COLO668 (cell line): ENCODE results near the gene IFT80.

Source experiments
- DNase-seq: peaks from one replicate; lab custom pipeline; 2025; ENCODE audit not compliant: unreplicated experiment; lab: John Stamatoyannopoulos, UW

Gene IFT80

DNA sequence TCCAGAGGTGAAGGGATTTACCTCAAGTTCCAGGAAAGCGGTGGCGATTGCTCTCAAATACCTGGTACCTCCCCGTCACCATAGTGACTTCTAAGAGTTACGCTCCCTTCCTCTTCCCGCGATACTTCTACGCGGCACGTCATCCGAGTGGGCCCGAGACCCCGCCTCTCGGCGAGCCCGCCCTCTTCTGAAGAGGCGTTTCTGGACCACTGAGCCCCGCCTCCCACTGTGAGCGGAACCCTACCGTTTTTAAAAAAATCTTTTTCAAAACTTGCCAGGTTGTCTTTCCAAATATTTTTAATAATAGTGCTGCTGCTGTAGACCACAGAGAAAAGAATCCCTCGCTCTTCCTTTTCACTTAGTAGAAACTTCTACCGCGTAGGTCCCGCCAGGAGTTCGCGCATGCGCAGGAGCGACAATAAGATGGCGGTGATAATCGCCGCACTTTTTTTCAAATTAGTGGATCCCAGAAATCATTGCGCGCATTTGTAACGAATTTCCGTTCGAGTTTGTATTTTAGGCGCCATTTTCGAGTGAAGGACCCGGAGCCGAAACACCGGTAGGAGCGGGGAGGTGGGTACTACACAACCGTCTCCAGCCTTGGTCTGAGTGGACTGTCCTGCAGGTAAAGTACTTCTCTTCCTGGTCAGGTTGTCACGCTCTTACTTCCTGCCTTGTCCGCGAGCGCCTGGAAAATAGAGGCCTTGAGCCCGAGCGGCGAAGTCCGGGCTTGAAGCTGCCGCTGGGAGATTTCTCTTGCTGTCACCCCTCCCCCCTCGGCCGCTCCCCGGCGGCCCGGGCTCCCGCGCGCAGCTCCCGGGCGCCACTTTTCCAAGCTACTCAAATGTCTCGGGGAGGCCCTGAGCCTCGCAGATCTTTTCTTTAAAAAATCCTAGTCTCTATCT lies at the start of gene IFT80, which contains the start of gene SMC4:
TSS of gene IFT80 (minus strand) at position 101 of the 905 bp plus-strand sequence. CDS start 14,625 bp downstream, outside the sequence.
TSS of gene SMC4 (plus strand) at position 526 of the 905 bp plus-strand sequence. CDS start 1,177 bp downstream, outside the sequence.
- peak; percentile 89 for DNase-seq

DNA sequence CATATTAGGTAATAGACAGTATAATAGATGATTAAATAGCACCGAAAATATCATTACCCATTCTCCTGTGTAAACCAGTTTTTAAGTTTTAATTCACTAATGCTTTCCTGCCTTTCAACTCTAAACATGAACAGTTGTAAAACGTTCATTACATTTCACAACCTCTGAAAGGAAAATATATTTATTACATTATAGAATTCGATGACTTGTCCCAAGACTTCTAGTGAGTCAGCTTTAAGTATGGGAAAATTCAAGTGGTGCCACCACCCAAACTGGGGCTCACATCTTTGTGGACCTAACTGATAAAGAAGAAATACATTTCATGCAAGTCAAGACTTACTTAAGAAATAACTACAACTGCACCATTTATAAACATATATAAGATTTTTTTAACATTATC lies 48.5 kb upstream of the IFT80 start:
- no peak for DNase-seq

DNA sequence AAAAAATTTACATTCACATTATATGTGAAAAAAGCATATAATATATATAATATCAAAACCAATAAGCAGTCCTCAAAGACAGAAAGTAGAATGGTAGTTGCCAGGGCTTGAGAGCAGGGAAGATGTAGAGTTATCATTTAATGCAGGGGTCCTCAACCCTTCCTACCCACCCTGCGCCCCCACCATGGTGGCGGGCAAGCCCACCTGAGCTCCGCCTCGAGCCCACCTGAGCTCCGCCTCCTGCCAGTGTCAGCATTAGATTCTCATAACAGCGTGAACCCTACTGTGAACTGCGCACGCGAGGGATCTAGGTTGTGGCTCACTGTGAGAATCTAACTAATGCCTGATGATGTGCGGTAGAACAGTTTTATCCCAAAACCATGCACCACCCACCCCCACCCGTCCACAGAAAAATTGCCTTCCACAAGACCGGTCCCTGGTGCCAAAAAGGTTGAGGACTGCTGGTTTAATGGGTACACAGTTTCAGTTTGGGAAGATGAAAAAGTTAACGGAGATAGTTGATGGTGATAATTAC lies 47.6 kb upstream of the IFT80 start:
- no peak for DNase-seq

DNA sequence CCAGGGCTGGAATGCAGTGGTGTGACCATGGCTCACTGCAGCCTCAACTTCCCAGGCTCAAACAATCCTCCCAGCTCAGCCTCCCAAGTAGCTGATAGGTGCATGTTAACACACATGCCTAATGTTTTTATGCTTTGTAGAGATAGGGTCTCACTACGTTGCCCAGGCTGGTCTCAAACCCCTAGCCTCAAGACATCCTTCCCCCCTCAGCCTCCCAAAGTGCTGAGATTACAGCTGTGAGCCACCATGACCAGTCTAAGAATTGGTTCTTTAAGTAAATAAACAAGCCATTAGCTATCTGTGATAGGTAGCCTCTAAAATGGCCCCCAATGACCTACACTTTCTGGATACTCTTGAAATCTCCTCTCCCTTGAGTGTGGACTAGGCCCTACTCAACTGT lies 46.8 kb upstream of the IFT80 start:
- no peak for DNase-seq

DNA sequence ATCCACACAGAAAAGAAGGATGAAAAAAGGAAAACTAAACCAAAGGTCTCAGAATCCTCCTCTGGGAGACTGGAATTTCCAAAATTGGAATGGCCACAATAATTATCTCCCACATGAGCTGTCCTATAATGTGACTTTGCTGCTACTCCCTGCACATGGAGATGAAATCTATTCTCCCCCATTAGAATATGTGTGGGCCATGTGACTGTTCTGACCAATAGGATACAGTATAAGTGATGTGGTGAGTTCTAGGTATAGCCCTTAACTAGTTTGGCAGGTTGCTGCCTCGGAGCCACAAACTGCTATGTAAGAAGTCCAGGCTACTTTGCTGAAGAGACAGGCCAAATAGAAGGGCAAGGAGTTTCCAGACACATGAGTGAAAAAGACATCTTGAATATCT lies 45.4 kb upstream of the IFT80 start:
- DNase-seq: no peak

DNA sequence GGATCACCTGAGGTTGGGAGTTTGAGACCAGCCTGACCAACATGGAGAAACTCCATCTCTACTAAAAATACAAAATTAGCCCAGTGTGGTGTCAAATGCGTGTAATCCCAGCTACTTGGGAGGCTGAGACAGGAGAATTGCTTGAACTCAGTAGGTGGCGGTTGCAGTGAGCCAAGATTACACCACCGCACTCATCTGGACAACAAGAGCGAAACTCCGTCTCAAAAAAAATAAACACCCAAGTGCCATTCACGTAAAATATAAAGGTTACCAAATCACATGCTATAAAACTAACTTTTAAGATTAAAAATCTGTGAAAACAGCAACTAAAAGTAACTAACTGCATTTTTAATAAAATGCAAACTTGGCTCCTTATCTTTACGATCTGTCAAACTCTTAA lies 41.7 kb upstream of the IFT80 start:
- DNase-seq: no peak

DNA sequence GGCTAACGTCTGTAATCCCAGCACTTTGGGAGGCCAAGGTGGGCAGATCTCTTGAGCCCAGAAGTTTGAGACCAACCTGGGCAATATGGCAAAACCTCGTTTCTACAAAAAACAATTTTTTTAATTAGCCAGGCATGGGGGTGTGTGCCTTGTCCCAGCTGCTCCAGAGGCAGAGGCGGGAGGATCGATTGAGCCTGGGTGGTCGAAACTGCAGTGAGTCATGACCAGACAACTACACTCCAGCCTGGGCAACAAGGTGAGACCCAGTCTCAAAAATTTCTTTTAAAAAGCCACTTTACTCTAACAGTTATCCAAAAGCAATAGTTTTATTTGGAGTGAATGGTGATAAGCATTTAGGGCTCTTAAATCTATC lies 38.0 kb upstream of the IFT80 start:
- DNase-seq: no peak

DNA sequence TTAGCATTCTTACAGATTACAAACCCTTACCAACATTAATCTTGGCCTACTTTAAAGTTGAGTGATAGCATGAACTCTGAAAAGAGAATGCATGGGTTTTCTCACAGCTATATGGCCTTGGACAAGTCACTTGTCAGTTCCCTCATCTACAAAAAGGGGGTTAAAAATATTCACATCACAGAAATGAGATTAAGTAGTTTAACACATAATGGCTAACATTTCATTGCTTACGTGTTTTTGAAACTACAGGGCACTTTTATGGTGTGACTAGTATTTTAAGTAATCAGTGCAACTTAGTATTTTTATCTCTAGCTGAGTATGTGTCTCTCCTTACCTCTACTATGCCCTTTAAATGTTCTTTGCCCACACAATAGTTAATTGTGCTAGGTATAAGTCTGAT lies 36.7 kb upstream of the IFT80 start:
- DNase-seq: no peak

DNA sequence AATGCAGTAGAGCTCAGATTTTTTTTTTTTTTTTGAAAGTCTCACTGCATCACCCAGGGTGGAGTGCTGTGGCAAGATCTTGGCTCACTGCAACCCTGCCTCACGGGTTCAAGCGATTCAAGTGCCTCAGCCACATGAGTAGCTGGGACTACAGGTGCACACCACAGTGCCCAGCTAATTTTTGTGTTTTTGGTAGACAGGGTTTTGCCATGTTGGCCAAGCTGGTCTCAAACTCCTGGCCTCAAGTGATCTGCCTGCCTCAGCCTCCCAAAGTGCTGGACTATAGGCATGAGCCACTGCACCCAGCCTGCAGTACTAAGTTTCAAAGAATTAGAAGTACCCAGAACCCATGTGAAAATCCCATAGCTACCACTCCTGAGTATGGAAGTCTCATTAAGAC lies 36.1 kb upstream of the IFT80 start:
- no peak for DNase-seq

DNA sequence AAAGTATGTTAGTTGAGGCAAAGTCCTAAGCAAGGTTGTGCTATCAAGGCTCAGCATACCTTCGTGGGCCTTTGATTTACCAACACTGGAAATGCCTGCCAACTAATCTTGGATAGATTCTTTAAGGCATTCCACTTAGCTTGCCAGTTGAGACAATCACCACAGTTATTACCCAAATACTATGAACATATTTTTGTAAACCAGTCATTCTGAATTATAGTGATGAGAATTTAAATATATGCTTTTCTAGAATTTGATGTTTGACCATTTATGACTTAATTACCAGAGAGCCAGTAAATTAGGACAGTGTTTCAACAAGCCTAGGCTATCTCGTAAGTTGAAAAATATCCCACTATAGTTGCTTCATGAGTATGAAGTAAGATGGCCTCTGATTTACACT lies 35.0 kb upstream of the IFT80 start:
- DNase-seq: no peak

DNA sequence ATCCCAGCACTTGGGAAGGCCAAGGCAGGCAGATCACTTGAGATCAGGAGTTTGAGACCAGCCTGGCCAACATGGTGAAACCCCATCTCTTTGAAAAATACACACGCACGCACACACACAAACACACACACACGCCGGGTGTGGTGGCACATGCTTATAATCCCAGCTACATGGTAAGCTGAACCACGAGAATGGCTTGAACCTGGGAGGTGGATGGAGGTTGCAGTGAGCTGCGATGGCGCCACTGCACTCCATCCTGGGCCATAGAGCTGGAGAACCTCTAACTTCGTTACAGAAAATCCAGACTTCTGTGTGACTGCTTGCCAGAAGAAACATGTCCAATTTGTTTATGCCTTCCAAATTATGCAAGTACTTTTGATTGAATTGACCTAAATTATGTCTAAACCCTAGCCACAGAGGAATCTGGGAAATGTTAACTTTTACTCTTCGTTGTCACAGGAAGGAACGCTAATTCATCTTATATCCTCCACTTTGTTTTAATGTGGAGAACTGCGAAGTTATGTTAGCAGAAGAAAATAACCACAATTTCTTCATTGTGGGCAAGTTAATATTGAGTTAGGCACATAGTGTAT lies 28.9 kb upstream of the IFT80 start:
- DNase-seq: no peak

DNA sequence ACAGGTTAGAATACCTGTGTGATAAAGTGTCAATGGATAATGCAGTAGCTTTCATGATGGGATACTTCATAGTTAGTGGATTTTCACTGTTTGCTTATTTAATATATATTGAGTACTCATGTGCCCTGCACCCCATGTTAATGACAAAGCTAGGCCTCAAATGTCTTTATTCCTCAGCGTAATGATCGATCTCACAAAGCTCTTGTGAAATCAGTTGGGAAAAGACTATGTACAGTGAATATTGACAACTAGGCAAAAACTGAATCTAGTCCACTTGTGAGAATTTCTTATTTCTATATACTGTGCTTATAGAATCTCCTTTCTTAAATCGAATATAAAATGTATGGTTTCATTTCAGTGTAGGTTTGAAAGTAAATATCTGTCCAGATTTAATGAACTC lies 18.3 kb upstream of the IFT80 start:
- no peak for DNase-seq

DNA sequence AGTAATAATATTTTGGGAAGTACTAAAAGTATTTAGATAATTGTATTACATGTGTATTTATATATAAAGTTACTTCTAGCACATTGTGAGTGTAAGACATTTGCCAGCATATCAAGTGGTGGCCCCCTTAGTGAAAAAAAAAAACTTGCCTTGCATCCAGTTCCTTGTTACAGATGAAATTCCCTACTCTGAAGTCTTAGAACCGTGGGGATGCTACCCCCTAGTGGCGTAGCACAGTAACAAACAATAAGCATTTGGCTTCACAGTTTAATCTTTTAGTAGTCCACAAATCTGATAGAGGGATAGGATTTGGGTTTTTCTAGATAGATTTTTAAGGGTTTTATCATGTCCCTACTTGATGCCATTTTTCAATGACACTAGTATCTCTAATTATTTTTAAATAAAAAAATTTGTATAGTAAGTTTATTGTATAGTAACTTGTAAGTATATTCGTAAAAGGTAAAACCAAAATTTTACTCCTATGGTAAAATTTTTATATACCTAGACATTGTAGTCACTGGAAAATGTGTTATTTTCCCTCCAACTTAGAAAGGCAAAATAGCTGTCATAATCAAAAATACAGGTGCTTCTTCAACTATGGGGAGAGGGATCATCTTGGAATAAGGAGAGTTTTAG lies 14.7 kb upstream of the IFT80 start:
- peak; percentile 33 for DNase-seq

DNA sequence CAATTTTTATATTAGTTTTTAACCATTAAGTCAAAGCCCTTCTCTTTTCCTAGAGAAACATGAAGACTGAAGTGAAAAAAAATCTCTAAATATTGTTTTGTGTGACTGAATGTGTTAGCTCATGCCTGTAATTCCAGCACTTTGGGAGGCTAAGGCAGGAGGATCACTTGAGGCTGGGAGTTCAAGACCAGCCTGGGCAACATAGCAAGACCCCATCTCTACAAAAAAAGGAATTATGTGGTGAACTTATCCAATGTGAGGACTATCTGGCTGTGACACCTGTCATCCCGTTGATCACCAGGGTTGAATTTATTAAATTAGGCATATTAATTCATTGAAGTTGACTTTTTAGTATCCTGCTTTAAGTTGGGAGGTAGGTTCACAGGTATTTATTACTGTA lies 13.5 kb upstream of the IFT80 start:
- DNase-seq: no peak

DNA sequence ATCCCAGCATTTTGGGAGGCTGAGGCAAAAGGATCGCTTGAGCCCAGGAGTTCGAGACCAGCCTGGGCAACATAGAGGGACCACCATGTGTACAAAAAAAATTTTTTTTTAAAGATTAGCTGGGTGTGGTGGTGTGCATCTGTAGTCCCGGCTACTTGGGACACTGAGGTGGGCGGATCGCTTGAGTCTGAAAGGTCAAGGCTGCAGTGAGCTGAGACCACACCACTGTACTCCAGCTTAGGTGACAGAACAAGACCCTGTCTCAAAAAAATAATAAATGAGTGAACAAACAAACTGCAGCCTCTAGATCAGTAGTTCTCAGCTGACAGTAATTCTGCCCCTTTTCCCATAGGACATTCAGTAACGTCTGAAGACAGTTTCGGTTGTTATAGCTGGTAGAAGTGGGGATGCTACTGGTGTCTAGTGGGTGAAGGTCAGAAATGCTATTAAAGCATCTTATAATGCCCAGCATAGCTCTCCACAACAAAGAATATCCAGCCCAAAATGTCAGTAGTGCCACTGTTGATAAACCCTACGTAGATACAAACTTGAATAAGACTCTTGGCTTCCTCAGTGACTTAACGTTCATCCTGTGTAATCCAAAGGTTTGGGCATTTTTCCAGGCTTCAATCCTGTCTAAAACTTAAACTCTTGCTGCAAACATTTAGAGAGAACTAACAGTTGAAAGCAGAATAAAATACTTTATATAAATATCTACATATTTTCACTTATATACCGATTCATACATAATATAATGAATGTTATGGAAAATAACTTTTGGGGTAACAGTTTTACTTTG lies 11.0 kb upstream of the IFT80 start:
- DNase-seq: no peak

DNA sequence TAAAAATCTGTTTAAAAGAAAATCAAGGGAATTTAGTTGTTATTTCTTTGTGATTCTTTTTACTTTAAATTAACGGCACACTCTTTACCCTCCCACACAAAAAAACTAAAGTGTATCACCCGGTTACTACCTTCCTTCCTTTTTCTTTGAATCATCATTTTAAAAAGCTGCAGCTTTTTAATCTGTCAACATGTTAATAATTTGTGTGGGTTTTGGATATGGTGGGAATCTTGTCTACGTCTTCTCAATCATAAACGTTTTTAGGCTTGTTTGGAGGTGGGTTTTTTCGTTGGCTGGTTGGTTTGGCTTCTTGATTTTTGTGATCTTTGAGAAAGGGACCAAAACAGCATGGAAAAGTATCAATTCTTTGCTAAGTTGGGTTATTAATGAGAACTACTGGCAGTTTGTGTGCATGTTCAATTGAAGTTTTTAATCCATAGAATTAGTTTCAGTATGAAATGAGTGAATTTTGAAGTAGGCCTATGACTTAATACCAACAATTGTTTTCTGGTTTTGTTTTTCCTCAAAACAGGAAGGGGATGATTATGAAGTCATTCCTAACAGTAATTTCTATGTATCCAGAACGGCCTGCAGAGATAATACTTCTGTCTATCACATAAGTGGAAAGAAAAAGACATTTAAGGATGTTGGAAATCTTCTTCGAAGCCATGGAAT lies 4.9 kb upstream of the IFT80 start:
- no peak for DNase-seq

DNA sequence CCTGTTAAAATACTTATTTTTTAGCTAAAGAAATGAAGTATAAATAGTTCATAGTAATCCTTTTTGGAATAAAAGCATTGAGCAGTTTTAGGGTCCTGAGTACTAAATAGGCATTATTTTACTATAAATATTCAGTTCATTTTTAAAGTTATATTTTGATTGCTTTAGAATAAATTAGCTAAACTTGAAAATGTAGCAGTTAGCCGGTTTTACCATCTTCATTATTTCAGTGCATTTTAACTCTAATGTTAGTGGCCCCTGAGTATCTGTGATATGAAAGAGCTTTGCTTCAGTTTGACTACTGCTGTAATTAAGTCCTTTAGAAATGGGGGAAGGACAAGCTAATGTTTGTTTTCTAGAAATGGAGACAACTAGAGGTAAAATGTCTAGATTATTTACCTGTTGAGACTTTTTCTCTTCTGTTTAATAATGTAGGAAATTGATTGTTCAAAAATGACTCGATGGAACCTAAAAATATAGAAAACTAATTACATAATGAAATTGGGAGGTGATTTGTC lies 4.1 kb upstream of the IFT80 start:
- DNase-seq: no peak

DNA sequence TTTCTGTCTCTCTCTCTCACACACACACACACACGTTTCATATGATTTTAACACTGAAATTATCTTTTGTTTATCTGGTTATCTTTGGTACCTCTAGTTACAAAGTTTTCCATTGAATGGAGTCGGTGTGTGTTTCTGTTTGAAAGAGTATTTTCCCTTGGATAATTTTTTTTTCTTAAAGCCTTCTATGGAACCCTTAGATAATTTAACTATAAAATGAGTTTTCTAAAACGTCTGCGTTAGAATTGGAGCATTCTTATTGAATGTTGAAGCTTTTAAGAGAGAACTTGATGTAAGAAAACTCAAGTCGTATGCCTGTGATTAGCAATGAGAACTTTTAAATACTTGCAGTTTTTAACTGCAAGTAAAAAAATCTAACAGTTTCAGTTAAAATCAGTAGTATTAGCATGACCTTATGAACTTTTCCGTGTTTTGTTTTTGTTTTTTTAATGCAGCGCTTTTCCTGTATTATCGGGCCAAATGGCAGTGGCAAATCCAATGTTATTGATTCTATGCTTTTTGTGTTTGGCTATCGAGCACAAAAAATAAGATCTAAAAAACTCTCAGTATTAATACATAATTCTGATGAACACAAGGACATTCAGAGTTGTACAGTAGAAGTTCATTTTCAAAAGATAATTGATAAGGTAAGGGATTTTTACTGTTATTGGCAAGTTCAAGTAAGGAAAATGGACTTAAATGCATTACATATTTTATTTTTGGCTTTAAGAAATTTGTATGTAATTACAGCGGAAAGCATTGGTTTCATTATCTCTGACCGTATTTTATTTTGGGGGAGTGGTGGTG lies 3.4 kb upstream of the IFT80 start:
- no peak for DNase-seq
